Occipital lobe (tissue), 2 donors: ENCODE data around the gene INMT. TPM values are rescaled to one million over a fixed set of nuclear protein-coding genes. Genes with fewer than 3 reads are reported as not detected.

Source experiments
- DNase-seq: peaks from one replicate; lab custom pipeline; 2025; lab: John Stamatoyannopoulos, UW
- total RNA-seq: library from RNA; depleted of rRNA; stranded (reverse); fragments of >200 nt; gene quantifications from one replicate; pipeline ENCODE4 v1.2.3, GENCODE V29; 2014

The INMT gene
- total RNA-seq, 1 donor from 2014 or later = 0.16 TPM

- DNase-seq = no peak
Observed at GRCh38 chr7:30727061-30727945, 24.6 kb upstream of the INMT start.

GRCh38 chr7:30728591-30729100 is 23.3 kb upstream of the INMT start:
- no peak for DNase-seq

- DNase-seq = no peak
Observed at GRCh38 chr7:30729642-30730041, 22.3 kb upstream of the INMT start.

- DNase-seq = no peak
Observed at GRCh38 chr7:30730097-30730496, 21.8 kb upstream of the INMT start.

- DNase-seq = no peak
Observed at GRCh38 chr7:30730996-30731395, 20.9 kb upstream of the INMT start.

GRCh38 chr7:30731581-30731980 is 20.4 kb upstream of the INMT start:
- DNase-seq = no peak

GRCh38 chr7:30732606-30733005 is 19.3 kb upstream of the INMT start:
- no peak for DNase-seq

- DNase-seq = no peak
Observed at GRCh38 chr7:30733216-30733615, 18.7 kb upstream of the INMT start.

GRCh38 chr7:30733691-30734090 is 18.2 kb upstream of the INMT start:
- no peak for DNase-seq

GRCh38 chr7:30734497-30734896 is 17.4 kb upstream of the INMT start:
- no peak for DNase-seq

- no peak for DNase-seq
Observed at GRCh38 chr7:30735631-30736030, 16.3 kb upstream of the INMT start.

- DNase-seq = no peak
Observed at GRCh38 chr7:30736291-30736690, 15.6 kb upstream of the INMT start.

GRCh38 chr7:30738026-30738915 is 13.7 kb upstream of the INMT start:
- no peak for DNase-seq

GRCh38 chr7:30739691-30740090 is 12.2 kb upstream of the INMT start:
- DNase-seq = no peak

GRCh38 chr7:30740417-30741181 is 11.3 kb upstream of the INMT start:
- DNase-seq = peak; percentile 67

- DNase-seq = no peak
Observed at GRCh38 chr7:30741289-30741688, 10.6 kb upstream of the INMT start.

GRCh38 chr7:30743371-30744074 is 8.4 kb upstream of the INMT start:
- DNase-seq = no peak

- no peak for DNase-seq
Observed at GRCh38 chr7:30744075-30744417, 7.9 kb upstream of the INMT start.

- DNase-seq = no peak
Observed at GRCh38 chr7:30745261-30745941, 6.5 kb upstream of the INMT start.

- DNase-seq = no peak
Observed at GRCh38 chr7:30750010-30750409, 1.9 kb upstream of the INMT start.
